GM21526 (cell line): ENCODE results near the gene NCOA4.
"Not testable (repeated sequence)": the region's sequence is repeated elsewhere in the genome, so short reads cannot be mapped to it uniquely, and the experiment has no call there.

Experiments used
- ATAC-seq: cut with Tn5 transposase; IDR thresholded peaks from one replicate; pipeline ENCODE4 v1.9.1; 2021; ENCODE audit warnings: moderate library complexity; ENCODE audit not compliant: unreplicated experiment, low FRiP score

Gene NCOA4

GRCh38 chr10:46030091-46030937, at the start of gene NCOA4:
NCOA4 (minus strand) TSS chr10:46030623; CDS start chr10:46016680, 13,943 bp downstream.
- ATAC-seq: peak; percentile 96

- no peak for ATAC-seq
These were observed 49.6 kb upstream of the NCOA4 start for GRCh38 chr10:46079831-46080585.

- ATAC-seq: no peak
These were observed 47.4 kb upstream of the NCOA4 start for GRCh38 chr10:46077731-46078413.

GRCh38 chr10:46077141-46077554, 46.7 kb upstream of the NCOA4 start:
- ATAC-seq: no peak

- ATAC-seq: no peak
These were observed 45.4 kb upstream of the NCOA4 start for GRCh38 chr10:46075869-46076268.

- no peak for ATAC-seq
These were observed 43.9 kb upstream of the NCOA4 start for GRCh38 chr10:46074196-46074946.

- no peak for ATAC-seq
These were observed 43.1 kb upstream of the NCOA4 start for GRCh38 chr10:46073564-46073963.

- ATAC-seq: no peak
These were observed 40.3 kb upstream of the NCOA4 start for GRCh38 chr10:46070749-46071148.

- ATAC-seq: no peak
These were observed 39.5 kb upstream of the NCOA4 start for GRCh38 chr10:46069771-46070463.

GRCh38 chr10:46068905-46069304, 38.5 kb upstream of the NCOA4 start:
- ATAC-seq: no peak

GRCh38 chr10:46068117-46068516, 37.7 kb upstream of the NCOA4 start:
- no peak for ATAC-seq

GRCh38 chr10:46064269-46064817, 33.9 kb upstream of the NCOA4 start:
- ATAC-seq: no peak

- no peak for ATAC-seq
These were observed 32.5 kb upstream of the NCOA4 start for GRCh38 chr10:46062723-46063428.

GRCh38 chr10:46060706-46061105, 30.3 kb upstream of the NCOA4 start:
- no peak for ATAC-seq

GRCh38 chr10:46057927-46058326, 27.5 kb upstream of the NCOA4 start:
- not testable (repeated sequence) for ATAC-seq

GRCh38 chr10:46057038-46057437, 26.6 kb upstream of the NCOA4 start:
- no peak for ATAC-seq

GRCh38 chr10:46055771-46056170, 25.3 kb upstream of the NCOA4 start:
- no peak for ATAC-seq

GRCh38 chr10:46053534-46054434, 23.4 kb upstream of the NCOA4 start:
- no peak for ATAC-seq
